CD4-positive, CD25-positive, alpha-beta regulatory T cell (primary cell): ENCODE measurements around the gene COA1. TPM values are rescaled to one million over a fixed set of nuclear protein-coding genes. Genes with fewer than 3 reads are reported as not detected.

Experiments
- ATAC-seq, 2 donors: fragments of 150-1000 bp; cut with Tn5 transposase; one replicate each; pipeline ENCODE4 v1.10.0; 2021; ENCODE audit warnings: low read depth in 2 of 2, moderate number of reproducible peaks in 2 of 2, moderate library complexity in 1 of 2
- DNase-seq, 3 donors: peaks; one replicate each; pipeline versions ENCODE4 v3.0.0 to v3.0.0-alpha.2; 2012 to 2022; ENCODE audit warnings: mixed read lengths in 1 of 3
- H3K27ac ChIP-seq: one replicate; pipeline ENCODE4 v1.7.0; 2013; ENCODE audit warnings: mild to moderate bottlenecking, low read length; ENCODE audit not compliant: insufficient read depth, poor library complexity, severe bottlenecking
- H3K27me3 ChIP-seq: one replicate; pipeline ENCODE4 v1.7.0; 2013; ENCODE audit warnings: low read length; ENCODE audit not compliant: control insufficient read depth, insufficient read depth
- H3K36me3 ChIP-seq: one replicate; pipeline ENCODE4 v1.7.0; 2013; ENCODE audit warnings: mild to moderate bottlenecking, low read length, moderate library complexity; ENCODE audit not compliant: control insufficient read depth, insufficient read depth
- H3K4me1 ChIP-seq: 2 replicates; pipeline ENCODE4 v1.7.0; 2013; ENCODE audit warnings: mild to moderate bottlenecking, low read length; ENCODE audit not compliant: insufficient read depth, control insufficient read depth, poor library complexity, severe bottlenecking
- H3K4me3 ChIP-seq: one replicate; pipeline ENCODE4 v1.7.0; 2013; ENCODE audit warnings: low read depth, mild to moderate bottlenecking, low read length, moderate library complexity
- H3K9me3 ChIP-seq, 2 experiments: 1 replicate in 1 of 2; 2 replicates in 1 of 2; pipeline ENCODE4 v1.7.0; 2013; ENCODE audit warnings: low read length in 2 of 2, mild to moderate bottlenecking in 1 of 2, moderate library complexity in 1 of 2; ENCODE audit not compliant: control insufficient read depth in 2 of 2
- H3K27ac Mint-ChIP-seq, 3 donors: one replicate each; pipeline ENCODE4 v1.8.0; 2020 to 2022; ENCODE audit warnings: mild to moderate bottlenecking in 3 of 3, mixed read lengths in 3 of 3, moderate library complexity in 2 of 3
- H3K27me3 Mint-ChIP-seq: one replicate; pipeline ENCODE4 v1.8.0; 2022; ENCODE audit warnings: mild to moderate bottlenecking, mixed read lengths
- H3K36me3 Mint-ChIP-seq: one replicate; pipeline ENCODE4 v1.8.0; 2020; ENCODE audit warnings: mixed read lengths
- H3K4me1 Mint-ChIP-seq, 4 donors: one replicate each; pipeline ENCODE4 v1.8.0; 2020 to 2022; ENCODE audit warnings: mixed read lengths in 4 of 4, mild to moderate bottlenecking in 1 of 4
- H3K4me3 Mint-ChIP-seq, 4 donors: one replicate each; pipeline ENCODE4 v1.8.0; 2020 to 2022; ENCODE audit warnings: mild to moderate bottlenecking in 4 of 4, mixed read lengths in 4 of 4, moderate library complexity in 3 of 4
- H3K9me3 Mint-ChIP-seq, 7 donors: one replicate each; pipeline ENCODE4 v1.8.0; 2020 to 2022; ENCODE audit warnings: mixed read lengths in 7 of 7, mild to moderate bottlenecking in 3 of 7, moderate library complexity in 2 of 7
- polyA plus RNA-seq, 4 donors: library from polyadenylated mRNA; unstranded; fragments of 300-500 nt; fragmentation: Illumina TruSeq; gene quantifications; one replicate each; pipeline ENCODE4 v1.2.3, GENCODE V29; 2021
- total RNA-seq: library from RNA; stranded (reverse); gene quantifications from one replicate; pipeline ENCODE4 v1.2.3, GENCODE V29; 2022

The COA1 gene
- total and polyA plus RNA-seq, 5 donors from 2014 or later = 41.3 to 65.8 (median 48.6) TPM

GRCh38 chr7:43769281-43769680 lies 40.0 kb upstream of the COA1 start:
- no peak overlapping the region for H3K27ac ChIP-seq
- no peaks in the 10 kb centered on the region for H3K27me3 Mint-ChIP-seq
- H3K4me3 Mint-ChIP-seq = no peak overlapping the region
- H3K27me3 ChIP-seq = no peaks in the 10 kb centered on the region
- no peak overlapping the region for H3K4me3 ChIP-seq
- no peak for DNase-seq
- ATAC-seq = no peak
- H3K4me1 Mint-ChIP-seq = peaks cover 0 to 6% (median 2%) of the 10 kb centered on the region in 4 donors
- H3K36me3 Mint-ChIP-seq = peaks cover 10% of the 10 kb centered on the region
- H3K27ac Mint-ChIP-seq = no peak overlapping the region
- no peaks in the 10 kb centered on the region for H3K9me3 ChIP-seq
- H3K9me3 Mint-ChIP-seq = peaks cover 0 to 2% (median 0%) of the 10 kb centered on the region in 7 donors
- peaks cover 5% of the 10 kb centered on the region for H3K36me3 ChIP-seq
- H3K4me1 ChIP-seq = peaks cover 2% of the 10 kb centered on the region

- H3K9me3 Mint-ChIP-seq = peaks cover 0 to 2% (median 0%) of the 10 kb centered on the region in 7 donors
- H3K27ac Mint-ChIP-seq = no peak overlapping the region
Measured at GRCh38 chr7:43768887-43769272, 39.6 kb upstream of the COA1 start.

GRCh38 chr7:43768201-43768886 lies 39.0 kb upstream of the COA1 start:
- peaks cover 8% of the 10 kb centered on the region for H3K4me1 ChIP-seq
- peaks cover 10% of the 10 kb centered on the region for H3K36me3 Mint-ChIP-seq
- no peaks in the 10 kb centered on the region for H3K9me3 ChIP-seq
- peaks cover 5% of the 10 kb centered on the region for H3K36me3 ChIP-seq
- no peaks in the 10 kb centered on the region for H3K27me3 Mint-ChIP-seq
- H3K4me3 Mint-ChIP-seq = no peak overlapping the region
- peak overlapping the region in 1 of 3 donors; percentile 67 for H3K27ac Mint-ChIP-seq
- no peaks in the 10 kb centered on the region for H3K27me3 ChIP-seq
- H3K27ac ChIP-seq = no peak overlapping the region
- peaks cover 0 to 2% (median 0%) of the 10 kb centered on the region in 7 donors for H3K9me3 Mint-ChIP-seq
- ATAC-seq = no peak
- H3K4me1 Mint-ChIP-seq = peaks cover 0 to 15% (median 4%) of the 10 kb centered on the region in 4 donors
- no peak for DNase-seq
- H3K4me3 ChIP-seq = no peak overlapping the region

More at GRCh38 chr7:43768887-43769272, 39.6 kb upstream of the COA1 start:
- H3K9me3 ChIP-seq = no peaks in the 10 kb centered on the region
- Mint-ChIP-seq H3K4me1 (peaks cover 0 to 10% (median 3%) of the 10 kb centered on the region in 4 donors), H3K36me3 (peaks cover 10% of the 10 kb centered on the region), H3K4me3 (no peak overlapping the region), H3K27me3 (no peaks in the 10 kb centered on the region)
- DNase-seq = no peak
- no peak overlapping the region for H3K27ac ChIP-seq
- ATAC-seq = no peak
- H3K27me3 ChIP-seq = no peaks in the 10 kb centered on the region
- peaks cover 6% of the 10 kb centered on the region for H3K4me1 ChIP-seq
- no peak overlapping the region for H3K4me3 ChIP-seq
- peaks cover 5% of the 10 kb centered on the region for H3K36me3 ChIP-seq

GRCh38 chr7:43767311-43767710 lies 38.0 kb upstream of the COA1 start:
- no peaks in the 10 kb centered on the region for H3K27me3 ChIP-seq
- no peaks in the 10 kb centered on the region for H3K9me3 Mint-ChIP-seq
- ATAC-seq (no peak), DNase-seq (no peak)
- H3K27me3 Mint-ChIP-seq = no peaks in the 10 kb centered on the region
- no peak overlapping the region for H3K4me3 Mint-ChIP-seq
- H3K4me1 Mint-ChIP-seq = peaks cover 0 to 22% (median 5%) of the 10 kb centered on the region in 4 donors
- no peaks in the 10 kb centered on the region for H3K9me3 ChIP-seq
- no peak overlapping the region for H3K4me3 ChIP-seq
- H3K36me3 Mint-ChIP-seq = peaks cover 1% of the 10 kb centered on the region
- H3K36me3 ChIP-seq = peaks cover 5% of the 10 kb centered on the region
- no peak overlapping the region for H3K27ac ChIP-seq
- H3K4me1 ChIP-seq = peaks cover 8% of the 10 kb centered on the region
- no peak overlapping the region for H3K27ac Mint-ChIP-seq

GRCh38 chr7:43766564-43766963 lies 37.2 kb upstream of the COA1 start:
- no peaks in the 10 kb centered on the region for H3K9me3 Mint-ChIP-seq
- no peak overlapping the region for H3K4me3 ChIP-seq
- H3K27me3 Mint-ChIP-seq = no peaks in the 10 kb centered on the region
- no peak overlapping the region for H3K4me3 Mint-ChIP-seq
- H3K36me3 ChIP-seq = no peaks in the 10 kb centered on the region
- H3K9me3 ChIP-seq = no peaks in the 10 kb centered on the region
- H3K27me3 ChIP-seq = no peaks in the 10 kb centered on the region
- no peaks in the 10 kb centered on the region for H3K36me3 Mint-ChIP-seq
- H3K4me1 Mint-ChIP-seq = peaks cover 0 to 26% (median 8%) of the 10 kb centered on the region in 4 donors
- no peak for DNase-seq
- no peak overlapping the region for H3K27ac ChIP-seq
- H3K4me1 ChIP-seq = peaks cover 8% of the 10 kb centered on the region
- ATAC-seq = no peak
- no peak overlapping the region for H3K27ac Mint-ChIP-seq

GRCh38 chr7:43764807-43765491 lies 35.6 kb upstream of the COA1 start:
- ATAC-seq (no peak), DNase-seq (no peak)
- H3K27ac Mint-ChIP-seq = peak overlapping the region in 2 of 3 donors; percentile 5 to 63
- H3K27ac ChIP-seq = no peak overlapping the region
- no peak overlapping the region for H3K4me3 Mint-ChIP-seq
- no peaks in the 10 kb centered on the region for H3K36me3 ChIP-seq
- H3K27me3 ChIP-seq = no peaks in the 10 kb centered on the region
- H3K9me3 Mint-ChIP-seq = no peaks in the 10 kb centered on the region
- peaks cover 8% of the 10 kb centered on the region for H3K4me1 ChIP-seq
- peaks cover 0 to 31% (median 18%) of the 10 kb centered on the region in 4 donors for H3K4me1 Mint-ChIP-seq
- no peaks in the 10 kb centered on the region for H3K9me3 ChIP-seq
- no peaks in the 10 kb centered on the region for H3K36me3 Mint-ChIP-seq
- no peak overlapping the region for H3K4me3 ChIP-seq
- H3K27me3 Mint-ChIP-seq = no peaks in the 10 kb centered on the region

GRCh38 chr7:43764039-43764761 lies 34.9 kb upstream of the COA1 start:
- Mint-ChIP-seq H3K9me3 (no peaks in the 10 kb centered on the region), H3K27ac (peak overlapping the region; percentile 60 to 63 (median 63)), H3K36me3 (no peaks in the 10 kb centered on the region), H3K4me1 (peaks cover 5 to 37% (median 24%) of the 10 kb centered on the region in 4 donors), H3K27me3 (no peaks in the 10 kb centered on the region), H3K4me3 (peak overlapping the region in 3 of 4 donors; percentile 21 to 68 (median 47))
- Histone ChIP-seq H3K36me3 (no peaks in the 10 kb centered on the region), H3K27me3 (no peaks in the 10 kb centered on the region), H3K9me3 (no peaks in the 10 kb centered on the region), H3K4me1 (peaks cover 8% of the 10 kb centered on the region), H3K4me3 (no peak overlapping the region), H3K27ac (no peak overlapping the region)
- DNase-seq = peak in 1 of 3 donors; percentile 21
- ATAC-seq = no peak
